Smooth muscle cell (in vitro differentiated cells): ENCODE data around the gene LDLRAD4. TPM values are rescaled to one million over a fixed set of nuclear protein-coding genes. Genes with fewer than 3 reads are reported as not detected.
A peak's percentile ranks its signal among the peaks of the same experiment; 100 is the strongest.

Experiments
- DNase-seq: peaks from one replicate; lab custom pipeline; 2025; ENCODE audit not compliant: unreplicated experiment; lab: John Stamatoyannopoulos, UW
- H2AFZ ChIP-seq: fragments of 200-600 bp; sonication (generic); 2 replicates; pipeline ENCODE4 v1.6.0; 2016; ENCODE audit warnings: antibody characterized with exemption, low read depth, mild to moderate bottlenecking
- H3F3A ChIP-seq: fragments of 200-600 bp; sonication (generic); 2 replicates; pipeline ENCODE4 v1.6.0; 2017; ENCODE audit warnings: antibody characterized with exemption, low read depth
- H3K27ac ChIP-seq: fragments of 200-600 bp; sonication (generic); 2 replicates; pipeline ENCODE4 v1.5.1; 2016; ENCODE audit warnings: low read depth, mild to moderate bottlenecking
- H3K27me3 ChIP-seq: fragments of 200-600 bp; sonication (generic); 2 replicates; pipeline ENCODE4 v1.6.1; 2016; ENCODE audit warnings: low read depth, mild to moderate bottlenecking
- H3K36me3 ChIP-seq: fragments of 200-600 bp; sonication (generic); 2 replicates; pipeline ENCODE4 v1.5.1; 2016; ENCODE audit warnings: low read depth
- H3K4me1 ChIP-seq: fragments of 200-600 bp; sonication (generic); 2 replicates; pipeline ENCODE4 v1.5.1; 2016; ENCODE audit warnings: low read depth
- H3K4me2 ChIP-seq: fragments of 200-600 bp; sonication (generic); 2 replicates; pipeline ENCODE4 v1.6.0; 2016; ENCODE audit warnings: mild to moderate bottlenecking
- H3K4me3 ChIP-seq: fragments of 200-600 bp; sonication (generic); 2 replicates; pipeline ENCODE4 v1.5.1; 2016; ENCODE audit warnings: mild to moderate bottlenecking
- H3K79me2 ChIP-seq: fragments of 200-600 bp; sonication (generic); 2 replicates; pipeline ENCODE4 v1.6.0; 2016; ENCODE audit warnings: low read depth, mild to moderate bottlenecking
- H3K9ac ChIP-seq: fragments of 200-600 bp; sonication (generic); 2 replicates; pipeline ENCODE4 v1.6.0; 2016; ENCODE audit warnings: low read depth
- H3K9me3 ChIP-seq: fragments of 200-600 bp; sonication (generic); replicated peaks from 2 replicates; pipeline ENCODE4 v1.5.1; 2016; ENCODE audit warnings: low read depth
- H4K20me1 ChIP-seq: fragments of 200-600 bp; sonication (generic); 2 replicates; pipeline ENCODE4 v1.6.0; 2016; ENCODE audit warnings: low read depth
- CTCF ChIP-seq: fragments of 200-600 bp; sonication (generic); IDR thresholded peaks from 2 replicates; pipeline ENCODE4 v1.5.1; 2017; ENCODE audit warnings: borderline replicate concordance, mild to moderate bottlenecking, antibody characterized with exemption; ENCODE audit not compliant: insufficient read depth, poor library complexity, severe bottlenecking
- WGBS: methylation state at CpG from one replicate; pipeline ENCODE4 v1.1.7; 2016; ENCODE audit warnings: low lambda C conversion rate; 5-methylcytosine and 5-hydroxymethylcytosine counted together
- polyA plus RNA-seq: library from polyadenylated mRNA; unstranded; fragments of >200 nt; fragmentation: Nextera tagmentation; extraction: Ambion mirVana; gene quantifications from 2 replicates; pipeline ENCODE4 v1.2.1, GENCODE V29; 2016
- total RNA-seq: library from RNA; depleted of rRNA; stranded (reverse); fragments of >200 nt; gene quantifications from 2 replicates; pipeline ENCODE4 v1.2.3, GENCODE V29; 2014

LDLRAD4 gene
- total and polyA plus RNA-seq, 2 experiments from 2014 or later, result 36.2 to 48.3 TPM

GRCh38 chr18:13532406-13533075 is 314.0 kb downstream of the LDLRAD4 start:
- Histone ChIP-seq H3K36me3 (no peaks in the 10 kb centered on the region), H2AFZ (no peak overlapping the region), H3K79me2 (peaks cover 28% of the 10 kb centered on the region), H3K27ac (no peak overlapping the region), H3K9me3 (no peaks in the 10 kb centered on the region), H3K4me3 (no peak overlapping the region), H4K20me1 (peaks cover 3% of the 10 kb centered on the region), H3K4me1 (no peaks in the 10 kb centered on the region), H3K4me2 (no peak overlapping the region), H3K27me3 (no peaks in the 10 kb centered on the region), H3F3A (no peaks in the 10 kb centered on the region), H3K9ac (no peak overlapping the region)
- no peak for DNase-seq
- WGBS, result 98% methylated on average over 14 of the region's 14 CpGs
- no peak for TF ChIP-seq CTCF

DNA sequence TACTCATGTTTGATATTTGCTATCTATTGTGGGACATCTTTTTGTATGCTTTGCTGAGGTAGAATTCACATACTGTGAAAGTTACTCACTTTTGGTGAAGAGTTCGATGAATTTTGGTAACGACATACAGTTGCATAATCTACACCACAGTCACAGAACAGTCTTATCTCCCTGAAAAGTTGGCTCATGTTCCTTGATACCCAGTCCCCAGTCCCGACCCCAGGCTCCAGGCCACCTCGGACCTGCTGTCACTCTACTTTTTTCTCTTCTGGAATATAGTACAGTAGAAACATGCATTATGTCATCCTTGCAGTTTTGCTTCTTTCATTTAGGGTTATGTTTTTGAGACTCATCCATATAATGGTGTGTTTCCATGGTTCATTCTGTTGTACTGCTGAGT is 316.1 kb downstream of the LDLRAD4 start:
- H3K27me3 ChIP-seq, result no peaks in the 10 kb centered on the region
- H3K9ac ChIP-seq, result no peak overlapping the region
- no peak overlapping the region for H2AFZ ChIP-seq
- no peak overlapping the region for H3K27ac ChIP-seq
- peaks cover 7% of the 10 kb centered on the region for H3K4me1 ChIP-seq
- H4K20me1 ChIP-seq, result peaks cover 8% of the 10 kb centered on the region
- peaks cover 4% of the 10 kb centered on the region for H3F3A ChIP-seq
- H3K79me2 ChIP-seq, result peaks cover 33% of the 10 kb centered on the region
- no peak overlapping the region for H3K4me2 ChIP-seq
- WGBS, result 68% methylated on average over 4 of the region's 4 CpGs
- no peak for DNase-seq
- TF ChIP-seq CTCF, result no peak
- H3K9me3 ChIP-seq, result no peaks in the 10 kb centered on the region
- no peaks in the 10 kb centered on the region for H3K36me3 ChIP-seq
- H3K4me3 ChIP-seq, result no peak overlapping the region

- H3K27ac ChIP-seq, result peak overlapping the region; percentile 30
- H3K27me3 ChIP-seq, result no peaks in the 10 kb centered on the region
- H3K36me3 ChIP-seq, result no peaks in the 10 kb centered on the region
- H3K4me3 ChIP-seq, result no peak overlapping the region
- H2AFZ ChIP-seq, result no peak overlapping the region
- peaks cover 19% of the 10 kb centered on the region for H3K4me1 ChIP-seq
- H3F3A ChIP-seq, result peaks cover 21% of the 10 kb centered on the region
- peak overlapping the region; percentile 35 for H3K4me2 ChIP-seq
- H3K9me3 ChIP-seq, result no peaks in the 10 kb centered on the region
- H3K79me2 ChIP-seq, result peaks cover 33% of the 10 kb centered on the region
- H3K9ac ChIP-seq, result no peak overlapping the region
- no peak for DNase-seq
- H4K20me1 ChIP-seq, result peaks cover 8% of the 10 kb centered on the region
- TF ChIP-seq CTCF, result no peak
Observed at GRCh38 chr18:13536578-13536977, 318.0 kb downstream of the LDLRAD4 start.
